Ectodermal cell (in vitro differentiated cells): ENCODE data around the gene SPECC1.

Experiments
- H3K27ac ChIP-seq: 2 replicates; pipeline ENCODE4 v1.7.0; 2013; ENCODE audit warnings: mild to moderate bottlenecking, low read depth, low read length; ENCODE audit not compliant: insufficient read depth, poor library complexity, severe bottlenecking
- H3K27me3 ChIP-seq: 2 replicates; pipeline ENCODE4 v1.7.0; 2013; ENCODE audit warnings: mild to moderate bottlenecking, low read length; ENCODE audit not compliant: insufficient read depth, control insufficient read depth, poor library complexity, severe bottlenecking
- H3K36me3 ChIP-seq: one replicate; pipeline ENCODE4 v1.7.0; 2013; ENCODE audit warnings: low read length; ENCODE audit not compliant: control insufficient read depth, insufficient read depth
- H3K4me1 ChIP-seq: one replicate; pipeline ENCODE4 v1.7.0; 2013; ENCODE audit warnings: low read length; ENCODE audit not compliant: control insufficient read depth, insufficient read depth
- H3K4me3 ChIP-seq: 2 replicates; pipeline ENCODE4 v1.7.0; 2013; ENCODE audit warnings: low read depth, low read length, control low read depth; ENCODE audit not compliant: insufficient read depth
- H3K9me3 ChIP-seq: 2 replicates; pipeline ENCODE4 v1.7.0; 2013; ENCODE audit warnings: mild to moderate bottlenecking, low read length, moderate library complexity; ENCODE audit not compliant: control insufficient read depth
- WGBS, 2 experiments: methylation state at CpG; one replicate each; pipeline ENCODE4 v1.1.7; 2013; ENCODE audit warnings: missing lambda C conversion rate in 2 of 2; 5-methylcytosine and 5-hydroxymethylcytosine counted together

Gene SPECC1

GRCh38 chr17:20040216-20040615, 31.1 kb downstream of the SPECC1 start:
- H3K4me1 ChIP-seq = no peaks in the 10 kb centered on the region
- no peak overlapping the region for H3K4me3 ChIP-seq
- no peaks in the 10 kb centered on the region for H3K9me3 ChIP-seq
- H3K36me3 ChIP-seq = no peaks in the 10 kb centered on the region
- no peaks in the 10 kb centered on the region for H3K27me3 ChIP-seq
- H3K27ac ChIP-seq = no peak overlapping the region

DNA sequence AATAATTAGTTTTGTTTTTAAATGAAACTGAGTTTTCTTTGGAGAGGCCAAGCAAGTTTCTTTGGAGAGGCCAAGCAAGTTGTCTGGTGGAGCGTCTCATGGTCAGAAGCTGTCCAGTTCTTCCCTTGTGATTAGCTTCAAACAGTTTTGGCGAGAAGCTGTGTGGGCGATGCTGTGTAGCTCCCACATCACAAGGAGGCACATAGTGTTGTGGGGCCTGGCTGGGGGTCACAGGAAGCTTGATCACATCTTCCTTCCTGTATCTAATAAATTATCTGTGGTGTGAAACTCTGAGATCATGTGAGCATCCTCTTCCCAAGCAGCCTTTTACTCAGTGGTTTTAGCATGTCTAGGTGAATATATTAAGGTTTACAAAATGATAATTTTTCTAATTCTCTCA, 33.9 kb downstream of the SPECC1 start:
- no peaks in the 10 kb centered on the region for H3K9me3 ChIP-seq
- no peaks in the 10 kb centered on the region for H3K4me1 ChIP-seq
- H3K4me3 ChIP-seq = no peak overlapping the region
- no peaks in the 10 kb centered on the region for H3K27me3 ChIP-seq
- H3K27ac ChIP-seq = no peak overlapping the region
- WGBS, 2 experiments = 96 to 99% methylated on average over 3 of the region's 3 CpGs
- no peaks in the 10 kb centered on the region for H3K36me3 ChIP-seq

- 72 to 80% methylated on average over 1 of the region's 1 CpG for WGBS, 2 experiments
- Histone ChIP-seq H3K36me3 (no peaks in the 10 kb centered on the region), H3K4me1 (no peaks in the 10 kb centered on the region), H3K4me3 (no peak overlapping the region), H3K27ac (no peak overlapping the region), H3K9me3 (no peaks in the 10 kb centered on the region), H3K27me3 (no peaks in the 10 kb centered on the region)
Measured at GRCh38 chr17:20045476-20045875, 36.3 kb downstream of the SPECC1 start.

DNA sequence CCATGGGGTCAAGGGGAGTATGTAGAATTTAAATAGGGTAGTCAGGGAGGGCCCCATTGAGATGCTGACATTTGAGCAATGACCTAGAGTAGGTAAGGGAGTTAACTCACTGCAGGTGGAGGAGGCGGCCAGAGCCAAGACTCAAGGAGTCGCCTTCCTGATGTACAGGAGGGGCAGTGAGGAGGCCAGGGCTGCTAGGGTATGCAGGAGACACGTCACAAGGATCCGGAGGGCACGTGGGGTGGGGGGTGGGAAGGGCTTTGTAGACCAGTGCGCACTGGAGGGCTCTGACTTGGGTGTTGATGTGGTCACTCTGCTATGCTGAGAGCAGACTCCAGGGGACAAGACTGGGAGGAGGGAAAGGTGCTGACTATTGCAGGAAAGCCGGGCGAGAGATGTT, 37.5 kb downstream of the SPECC1 start:
- Histone ChIP-seq H3K4me1 (no peaks in the 10 kb centered on the region), H3K27ac (no peak overlapping the region), H3K9me3 (no peaks in the 10 kb centered on the region), H3K36me3 (no peaks in the 10 kb centered on the region), H3K4me3 (no peak overlapping the region), H3K27me3 (no peaks in the 10 kb centered on the region)
- WGBS, 2 experiments = 85 to 89% methylated on average over 8 of the region's 8 CpGs

GRCh38 chr17:20051624-20052023, 42.5 kb downstream of the SPECC1 start:
- Histone ChIP-seq H3K4me3 (no peak overlapping the region), H3K36me3 (no peaks in the 10 kb centered on the region), H3K4me1 (no peaks in the 10 kb centered on the region), H3K27me3 (no peaks in the 10 kb centered on the region), H3K9me3 (no peaks in the 10 kb centered on the region), H3K27ac (no peak overlapping the region)
- WGBS, 2 experiments = 90 to 97% methylated on average over 2 of the region's 2 CpGs

- no peak overlapping the region for H3K4me3 ChIP-seq
- no peaks in the 10 kb centered on the region for H3K36me3 ChIP-seq
- H3K27me3 ChIP-seq = no peaks in the 10 kb centered on the region
- H3K27ac ChIP-seq = no peak overlapping the region
- 90 to 93% methylated on average over 4 of the region's 4 CpGs for WGBS, 2 experiments
- H3K9me3 ChIP-seq = no peaks in the 10 kb centered on the region
- no peaks in the 10 kb centered on the region for H3K4me1 ChIP-seq
Measured at GRCh38 chr17:20053361-20053964, 44.3 kb downstream of the SPECC1 start.

- Histone ChIP-seq H3K9me3 (no peaks in the 10 kb centered on the region), H3K36me3 (no peaks in the 10 kb centered on the region), H3K4me3 (no peak overlapping the region), H3K4me1 (no peaks in the 10 kb centered on the region), H3K27ac (no peak overlapping the region), H3K27me3 (no peaks in the 10 kb centered on the region)
- WGBS, 2 experiments = 76 to 88% methylated on average over 3 of the region's 3 CpGs
Measured at GRCh38 chr17:20059728-20060188, 50.6 kb downstream of the SPECC1 start.

DNA sequence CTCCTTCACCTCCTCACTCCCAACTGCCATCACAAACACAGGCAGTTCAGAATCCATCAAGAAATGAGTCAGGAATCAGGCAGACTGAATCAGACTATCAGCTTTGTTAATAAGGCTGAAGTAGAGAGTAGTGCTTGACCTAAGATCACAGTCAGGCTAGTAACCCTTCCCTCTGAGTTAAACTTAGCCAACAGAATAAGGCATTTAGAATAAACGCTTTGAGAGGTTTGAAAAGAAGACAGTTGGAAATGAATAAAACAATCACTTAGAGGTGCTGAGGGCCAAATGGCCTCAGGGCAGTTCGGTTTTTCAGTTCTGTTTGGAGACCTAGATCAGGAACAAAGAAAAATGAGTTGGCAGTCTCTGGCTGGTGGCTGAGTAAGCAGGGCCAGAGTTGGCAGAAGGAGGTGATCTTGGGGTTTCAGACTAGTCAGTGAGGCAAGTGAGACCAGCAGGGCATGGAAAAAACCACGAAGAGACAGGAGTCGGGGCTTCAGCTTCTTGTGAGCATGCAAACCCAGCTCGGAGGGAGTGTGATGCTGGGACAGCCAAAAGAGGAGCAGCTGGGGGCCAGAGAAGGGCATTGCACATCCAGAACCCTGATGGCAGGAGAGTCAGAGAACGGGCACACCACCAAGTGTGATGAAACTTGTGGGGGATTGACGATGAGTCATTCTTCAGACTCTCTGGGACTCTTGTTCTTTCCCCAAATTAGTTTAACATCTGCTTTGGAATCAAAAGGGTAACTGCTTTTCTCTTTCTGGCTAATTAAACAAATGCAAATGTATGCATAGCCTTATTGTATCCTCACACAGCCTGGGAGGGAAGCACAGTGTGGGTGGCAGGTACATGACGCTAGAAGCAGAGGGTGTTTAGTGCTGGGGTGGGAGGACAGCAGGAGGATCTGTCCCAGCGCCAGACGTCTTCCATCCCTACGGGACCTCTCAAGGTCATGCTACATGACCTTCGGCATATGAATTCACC, 54.8 kb downstream of the SPECC1 start:
- H3K27me3 ChIP-seq = no peaks in the 10 kb centered on the region
- H3K27ac ChIP-seq = no peak overlapping the region
- no peaks in the 10 kb centered on the region for H3K36me3 ChIP-seq
- no peaks in the 10 kb centered on the region for H3K9me3 ChIP-seq
- no peak overlapping the region for H3K4me3 ChIP-seq
- H3K4me1 ChIP-seq = no peaks in the 10 kb centered on the region
- 69 to 78% methylated on average over 12 of the region's 12 CpGs for WGBS, 2 experiments

GRCh38 chr17:20066253-20066652, 57.1 kb downstream of the SPECC1 start:
- H3K27me3 ChIP-seq = no peaks in the 10 kb centered on the region
- no peaks in the 10 kb centered on the region for H3K9me3 ChIP-seq
- WGBS, 2 experiments = 89% methylated on average over 4 of the region's 4 CpGs
- H3K36me3 ChIP-seq = no peaks in the 10 kb centered on the region
- no peak overlapping the region for H3K27ac ChIP-seq
- H3K4me1 ChIP-seq = no peaks in the 10 kb centered on the region
- no peak overlapping the region for H3K4me3 ChIP-seq

DNA sequence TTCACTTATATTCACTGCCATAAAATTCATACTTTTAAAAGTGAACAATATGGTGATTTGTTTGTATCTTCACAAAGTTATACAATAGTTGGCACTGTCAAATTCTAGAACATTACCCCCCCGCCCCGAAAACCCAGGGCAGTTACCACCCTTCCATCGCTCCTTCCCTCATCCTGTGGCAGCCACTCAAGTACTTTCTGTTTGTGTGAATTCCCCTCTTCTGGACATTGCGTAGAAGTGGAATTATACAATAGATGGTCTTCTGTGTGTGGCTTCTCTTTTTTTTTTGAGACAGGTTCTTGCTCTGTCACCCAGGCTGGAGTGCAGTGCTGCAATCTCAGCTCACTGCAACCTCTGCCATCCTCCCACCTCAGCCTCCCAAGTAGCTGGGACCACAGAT, 58.6 kb downstream of the SPECC1 start:
- Histone ChIP-seq H3K27me3 (no peaks in the 10 kb centered on the region), H3K36me3 (no peaks in the 10 kb centered on the region), H3K27ac (no peak overlapping the region), H3K4me1 (no peaks in the 10 kb centered on the region), H3K9me3 (no peaks in the 10 kb centered on the region), H3K4me3 (no peak overlapping the region)
- 84 to 95% methylated on average over 3 to 4 of the region's 4 CpGs for WGBS, 2 experiments
